Upper lobe of left lung (tissue), 4 donors: ENCODE results near the gene TTC21B.

Experiments used
- CTCF ChIP-seq, 6 experiments: fragments of 450-650 bp in 4 of 6; fragments of 200-600 bp in 2 of 6; sonication (generic) in 2 of 6; IDR thresholded peaks; one replicate each; pipeline ENCODE4 v1.5.1; 2016 to 2019; ENCODE audit warnings: antibody characterized with exemption in 6 of 6
- POLR2A ChIP-seq, 4 donors: fragments of 450-650 bp; IDR thresholded peaks; one replicate each; pipeline ENCODE4 v1.5.1; 2016 to 2017; ENCODE audit warnings: antibody characterized with exemption in 4 of 4, mild to moderate bottlenecking in 2 of 4
- POLR2AphosphoS5 ChIP-seq, 2 donors: sonication (generic); formaldehyde crosslinking; IDR thresholded peaks; one replicate each; pipeline ENCODE4 v1.5.1; 2017; ENCODE audit warnings: antibody characterized with exemption in 2 of 2

GRCh38 chr2:165871025-165871424, 82.6 kb downstream of the TTC21B start:
- TF ChIP-seq CTCF (IDR thresholded peaks at IDR 0.05) (no peak), POLR2A (IDR thresholded peaks at IDR 0.05) (no peak), POLR2AphosphoS5 (IDR thresholded peaks at IDR 0.05) (no peak)
